Activated CD8-positive, alpha-beta memory T cell treated with anti-CD3 and anti-CD28 coated beads, Interleukin-2, amount 50 U/mL, for 48 hours (primary cell): ENCODE measurements around the gene HSDL2.
"Not testable (repeated sequence)": the region's sequence is repeated elsewhere in the genome, so short reads cannot be mapped to it uniquely, and the experiment has no call there.

Experiments used
- DNase-seq: peaks from one replicate; pipeline ENCODE4 v3.0.0-alpha.2; 2020

The HSDL2 gene

DNA sequence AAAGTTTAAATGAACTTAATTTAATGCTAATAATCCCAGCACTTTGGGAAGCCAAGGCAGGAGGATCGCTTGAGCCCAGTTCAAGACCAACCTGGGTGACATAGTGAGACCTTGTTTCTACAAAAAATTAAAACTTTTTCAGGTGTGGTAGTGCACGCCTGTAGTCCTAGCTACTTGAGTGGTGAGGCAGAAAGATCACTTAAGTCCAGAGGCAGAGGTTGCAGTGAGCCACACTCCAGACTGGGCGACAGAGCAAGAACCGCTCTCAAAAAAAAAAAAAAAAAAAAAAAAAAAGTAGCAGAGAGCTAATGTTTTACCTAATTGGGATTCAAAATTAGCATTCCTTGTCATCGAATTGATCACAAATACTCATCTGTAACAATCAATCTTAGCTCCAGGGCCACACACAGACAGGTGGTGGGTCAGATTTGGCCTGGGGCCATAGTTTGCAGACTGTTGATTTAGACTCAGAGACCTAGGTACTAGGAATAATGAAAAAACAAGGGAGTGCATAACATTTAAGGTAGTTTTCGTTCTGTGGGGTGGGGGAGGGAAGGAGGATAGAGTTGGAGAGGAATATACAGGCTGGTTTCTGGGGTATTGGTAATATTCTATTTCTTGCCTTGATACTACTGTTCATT is 21.4 kb downstream of the HSDL2 start:
- no peak for DNase-seq

DNA sequence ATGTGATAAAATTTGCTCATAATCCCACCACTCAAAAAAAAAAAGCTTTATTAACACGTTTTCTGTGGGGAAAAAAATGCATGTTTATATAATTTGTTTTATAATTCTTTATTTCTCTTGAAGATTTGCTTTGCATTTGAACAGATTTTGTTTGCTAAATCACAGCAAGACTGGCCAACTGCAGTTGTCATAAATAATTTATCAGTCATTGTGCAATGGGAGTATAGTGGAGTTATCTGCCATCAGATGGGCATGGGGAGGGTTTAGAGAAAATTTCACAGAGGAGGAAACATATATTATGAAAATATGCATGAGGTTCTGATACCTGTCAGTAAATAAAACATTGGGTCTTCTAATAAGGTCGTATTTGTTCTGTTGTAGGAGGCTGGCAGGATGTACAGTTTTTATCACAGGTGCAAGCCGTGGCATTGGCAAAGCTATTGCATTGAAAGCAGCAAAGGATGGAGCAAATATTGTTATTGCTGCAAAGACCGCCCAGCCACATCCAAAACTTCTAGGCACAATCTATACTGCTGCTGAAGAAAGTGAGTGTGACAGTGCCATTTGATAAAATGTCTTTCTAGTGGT is 23.8 kb downstream of the HSDL2 start:
- no peak for DNase-seq

DNA sequence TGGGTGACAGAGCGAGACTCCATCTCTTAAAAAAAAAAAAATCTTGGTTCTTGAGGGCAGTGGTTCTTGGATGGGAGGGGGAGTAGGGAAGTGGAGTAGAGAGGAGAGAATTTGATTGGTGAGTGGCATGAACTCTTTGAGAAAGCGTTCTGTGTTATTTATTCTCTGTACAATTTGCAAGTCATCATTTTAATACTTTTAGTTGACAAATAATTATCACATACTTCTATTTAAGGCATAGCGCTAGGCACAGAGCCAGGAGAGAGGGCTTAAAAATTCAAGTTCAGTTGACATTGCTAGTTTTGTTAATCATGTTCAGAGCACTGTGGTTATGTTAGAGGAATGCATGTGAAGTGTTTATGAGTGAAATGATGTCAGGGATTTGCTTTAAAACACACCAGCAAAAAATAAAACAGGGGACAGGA is 24.6 kb downstream of the HSDL2 start:
- no peak for DNase-seq

DNA sequence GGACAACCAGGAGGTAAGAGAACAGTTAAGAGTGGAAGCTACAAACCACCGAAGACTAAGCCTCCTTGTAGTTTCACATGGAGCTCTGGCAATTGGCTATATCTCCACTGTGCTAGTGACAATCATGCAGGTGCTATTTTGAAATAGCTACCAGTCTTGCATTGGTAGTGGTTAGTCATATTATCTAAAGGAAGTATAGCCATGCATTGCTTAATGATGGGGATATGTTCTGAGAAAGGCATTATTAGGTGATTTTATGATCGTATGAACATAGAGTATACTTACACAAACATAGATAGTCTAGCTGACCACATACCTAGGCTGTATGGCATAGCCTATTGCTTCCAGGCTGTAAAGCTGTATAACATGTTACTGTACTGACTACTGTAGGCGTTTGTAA is 28.4 kb downstream of the HSDL2 start:
- no peak for DNase-seq

DNA sequence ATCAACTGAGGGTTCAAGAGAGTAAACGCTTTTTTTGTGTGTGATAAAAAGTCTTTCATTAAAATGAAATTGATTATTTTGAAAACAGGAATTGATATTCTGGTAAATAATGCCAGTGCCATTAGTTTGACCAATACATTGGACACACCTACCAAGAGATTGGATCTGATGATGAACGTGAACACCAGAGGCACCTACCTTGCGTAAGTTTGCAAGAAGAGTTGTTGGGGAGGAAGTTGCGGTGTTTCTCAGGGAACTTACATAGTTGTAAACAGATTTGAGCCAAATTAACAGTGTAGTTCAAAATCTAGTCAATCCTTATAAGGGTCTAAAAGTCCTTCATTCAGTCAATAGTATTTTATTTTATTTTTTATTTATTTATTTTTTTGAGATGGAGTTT is 28.9 kb downstream of the HSDL2 start:
- DNase-seq: no peak

DNA sequence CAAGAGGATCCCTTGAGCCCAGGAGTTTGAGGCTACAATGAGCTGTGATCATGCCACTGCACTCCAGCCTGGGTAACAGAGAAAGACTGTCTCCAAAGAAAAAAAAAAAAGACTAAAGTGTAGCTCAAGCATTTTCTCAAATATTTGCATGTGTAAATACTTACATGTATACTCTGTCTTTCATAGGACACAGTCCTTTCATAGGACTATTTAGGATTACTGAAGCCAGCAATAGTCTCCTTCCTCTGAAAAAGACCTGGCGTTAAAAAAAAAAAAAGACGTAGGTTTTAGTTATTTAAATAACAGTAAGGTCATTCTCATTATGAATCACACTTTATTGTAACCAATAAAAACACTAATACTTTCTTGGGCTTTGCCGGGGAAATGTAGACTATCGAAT is 29.9 kb downstream of the HSDL2 start:
- DNase-seq: no peak

DNA sequence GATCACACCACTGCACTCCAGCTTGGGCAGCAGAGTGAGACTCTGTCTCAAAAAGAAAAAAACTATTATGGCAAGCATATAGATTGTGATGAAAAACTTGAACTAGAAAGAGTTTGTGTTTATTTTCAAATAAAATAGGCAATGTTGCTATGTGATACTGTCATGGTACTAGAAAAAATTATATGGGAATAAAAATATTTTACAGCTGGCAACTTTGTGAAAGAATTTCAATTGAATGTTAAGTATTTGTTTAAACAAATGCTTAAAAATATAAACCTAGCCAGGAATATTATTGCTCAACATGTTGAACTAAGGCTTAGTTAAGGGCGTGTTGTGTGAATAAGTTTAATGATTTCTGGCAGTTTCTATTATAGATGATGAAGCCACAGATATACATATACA is 31.7 kb downstream of the HSDL2 start:
- DNase-seq: no peak

DNA sequence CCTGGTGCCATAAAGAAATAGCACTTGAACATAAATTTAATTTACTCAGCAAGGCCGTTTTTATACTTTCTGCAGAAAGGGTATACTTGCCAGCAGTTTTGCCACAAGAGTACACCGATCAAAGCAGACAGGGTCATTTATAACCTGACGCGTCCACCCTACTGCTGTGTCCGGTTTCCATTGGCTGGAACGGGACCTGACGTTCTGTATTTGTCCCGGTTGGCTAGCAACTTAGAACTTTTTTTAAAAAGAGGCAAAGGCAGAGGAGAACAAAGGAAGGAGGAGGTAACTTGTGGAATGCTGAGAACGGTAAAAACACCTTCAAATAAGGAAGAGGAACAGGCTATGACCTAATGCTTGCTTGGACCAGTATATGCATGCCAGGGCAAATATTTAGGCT is 33.8 kb downstream of the HSDL2 start:
- not testable (repeated sequence) for DNase-seq

DNA sequence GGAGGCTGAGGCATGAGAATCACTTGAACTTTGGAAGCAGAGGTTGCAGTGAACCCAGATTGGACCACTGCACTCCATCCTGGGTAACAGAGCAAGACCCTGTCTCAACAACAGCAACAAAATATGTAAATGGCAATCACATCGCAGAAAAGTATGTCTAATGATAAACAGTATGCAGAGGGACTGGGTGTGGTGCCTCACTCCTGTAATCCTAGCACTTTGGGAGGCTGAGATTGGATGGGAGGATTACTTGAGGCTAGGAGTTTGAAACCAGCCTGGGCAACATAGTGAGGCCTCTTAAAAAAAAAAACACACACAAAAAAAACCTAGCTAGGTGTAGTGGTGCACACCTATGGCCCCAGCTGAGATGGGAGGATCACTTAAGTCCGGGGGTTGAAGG is 40.3 kb downstream of the HSDL2 start:
- DNase-seq: no peak

DNA sequence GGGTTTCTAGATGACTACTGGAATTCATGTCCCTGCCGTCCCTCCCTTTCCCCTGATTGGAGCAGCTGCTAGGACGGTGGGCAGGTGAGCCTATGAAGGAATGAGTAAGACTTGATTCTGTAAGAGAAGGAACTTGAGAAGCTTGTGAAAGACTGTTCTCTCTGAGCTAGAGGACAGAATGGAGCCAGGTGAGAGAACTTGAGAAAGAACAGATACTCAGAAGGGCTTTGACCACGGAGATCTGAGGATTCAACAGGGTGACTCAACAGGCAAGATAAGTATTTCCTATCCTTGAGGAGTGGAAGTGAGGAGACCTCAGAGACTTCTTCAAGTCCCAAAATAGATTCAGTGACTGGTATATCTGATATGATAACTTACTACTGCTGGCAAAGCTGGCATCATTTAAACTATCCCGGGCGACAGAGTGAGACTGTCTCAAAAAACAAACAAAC is 41.9 kb downstream of the HSDL2 start:
- no peak for DNase-seq

DNA sequence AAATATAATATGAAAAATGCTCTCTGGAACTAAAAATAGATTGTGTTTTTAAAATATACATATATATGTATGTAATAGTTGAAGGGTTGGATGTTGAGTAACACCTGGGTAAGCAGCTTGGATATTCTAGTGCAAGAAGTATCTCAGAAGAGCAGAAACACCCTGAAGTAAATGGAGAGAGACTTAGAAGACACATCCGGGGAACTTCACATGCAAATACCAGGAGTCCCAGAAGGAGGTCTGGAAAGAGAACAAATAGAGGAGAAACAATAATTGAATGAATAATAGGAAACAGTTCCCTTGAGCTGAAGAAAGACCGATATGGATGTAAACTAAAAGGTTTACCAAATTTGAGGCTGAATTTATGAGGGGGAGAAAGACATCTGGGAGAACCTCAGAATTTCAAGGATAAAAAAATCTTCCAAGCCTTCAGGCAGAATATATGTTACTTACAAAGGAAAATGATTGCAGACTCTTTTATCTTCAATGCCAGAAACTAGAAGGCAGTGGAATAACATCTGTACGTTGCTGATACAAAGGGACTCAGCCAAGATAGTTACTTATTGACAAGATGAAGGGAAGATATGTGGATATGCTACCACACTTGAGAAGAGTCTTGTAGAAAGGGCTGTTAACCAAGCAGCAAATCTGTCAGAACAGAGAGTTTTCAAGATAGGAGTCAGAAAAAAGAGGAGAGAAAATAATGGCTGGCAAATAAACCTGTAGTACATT is 42.7 kb downstream of the HSDL2 start:
- no peak for DNase-seq

DNA sequence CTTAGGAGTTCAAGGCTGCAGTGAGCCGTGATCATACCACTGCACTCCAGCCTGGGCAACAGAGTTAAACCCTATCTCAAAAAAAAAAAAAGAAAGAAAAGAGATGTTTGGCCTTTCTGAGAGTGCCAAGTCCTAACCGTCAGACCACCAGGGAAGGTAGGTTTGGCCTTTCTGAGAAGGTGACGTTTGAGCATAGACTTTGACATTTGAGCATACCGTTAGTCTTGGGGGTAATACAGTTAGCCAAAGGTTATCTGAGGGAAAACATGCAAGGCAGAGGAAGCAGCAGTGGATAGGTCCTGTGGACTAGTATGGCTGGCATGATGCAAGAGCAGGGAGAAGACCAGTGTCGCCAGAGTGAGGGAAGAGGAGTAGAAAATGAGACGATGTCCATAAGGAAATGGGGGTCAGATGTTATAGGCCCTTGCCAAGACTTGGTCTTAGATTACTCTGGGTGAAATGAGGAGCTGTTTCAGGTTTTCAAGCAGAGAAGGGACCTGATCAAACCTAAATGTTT is 50.2 kb downstream of the HSDL2 start:
- DNase-seq: no peak

DNA sequence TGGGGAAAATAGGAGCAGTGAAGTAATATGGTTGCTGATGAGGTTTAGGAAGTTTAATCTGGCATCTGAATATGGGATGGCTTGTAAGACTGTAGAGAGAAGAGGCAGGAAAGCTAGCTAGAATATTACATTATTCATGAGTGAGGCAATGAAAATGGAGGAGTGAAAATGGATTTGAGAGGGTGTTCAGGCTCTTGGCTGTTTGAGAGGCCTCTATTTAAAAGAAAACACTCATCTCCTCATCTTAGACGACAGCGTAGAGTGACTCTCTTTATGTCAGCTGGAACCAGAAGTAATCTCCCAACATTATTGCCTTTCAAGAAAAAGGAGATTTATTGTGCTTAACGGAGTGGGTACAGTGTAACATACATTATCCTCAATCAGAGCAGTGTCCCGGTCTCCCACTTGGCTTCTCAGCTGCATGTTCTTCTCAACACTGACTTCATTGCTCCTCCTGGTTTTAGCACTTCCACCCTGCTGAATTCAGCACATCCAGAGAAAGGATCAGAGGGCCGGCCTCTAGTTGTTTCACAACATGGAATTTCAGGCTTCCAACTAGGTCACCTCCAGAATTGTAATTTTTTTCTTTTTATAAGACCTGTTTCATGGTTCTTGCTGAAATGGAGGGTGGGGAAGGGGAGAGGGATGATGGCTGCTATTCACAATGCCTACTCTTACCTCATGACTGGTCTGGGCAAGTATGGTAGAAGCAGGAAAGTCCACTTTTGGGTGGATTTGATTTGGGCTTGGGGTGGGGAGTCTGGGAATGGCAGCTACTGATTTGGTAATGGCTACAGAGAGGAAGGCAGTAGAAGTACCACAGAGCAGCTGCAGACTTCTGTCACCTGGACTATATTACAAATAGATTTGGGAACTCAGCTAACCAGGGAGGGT is 53.8 kb downstream of the HSDL2 start:
- DNase-seq: no peak

DNA sequence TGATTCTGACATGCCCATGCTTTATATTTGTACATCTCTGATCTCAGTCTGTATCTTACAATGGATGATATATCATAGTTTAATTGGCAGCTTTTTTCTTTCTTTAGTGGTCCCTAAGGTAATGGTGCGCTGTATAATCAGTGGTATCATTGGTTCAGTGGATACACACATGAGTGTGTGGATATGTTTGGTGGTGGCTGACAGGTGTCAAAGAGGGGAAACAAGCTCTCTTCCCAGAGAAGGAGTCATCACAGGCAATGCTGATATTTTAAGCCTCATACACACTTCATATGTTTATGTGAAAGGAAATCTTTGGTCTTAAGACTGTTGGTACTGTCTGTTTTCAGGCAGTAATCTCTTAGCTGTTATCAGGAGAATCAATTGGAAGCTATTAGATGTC is 54.6 kb downstream of the HSDL2 start:
- DNase-seq: no peak

DNA sequence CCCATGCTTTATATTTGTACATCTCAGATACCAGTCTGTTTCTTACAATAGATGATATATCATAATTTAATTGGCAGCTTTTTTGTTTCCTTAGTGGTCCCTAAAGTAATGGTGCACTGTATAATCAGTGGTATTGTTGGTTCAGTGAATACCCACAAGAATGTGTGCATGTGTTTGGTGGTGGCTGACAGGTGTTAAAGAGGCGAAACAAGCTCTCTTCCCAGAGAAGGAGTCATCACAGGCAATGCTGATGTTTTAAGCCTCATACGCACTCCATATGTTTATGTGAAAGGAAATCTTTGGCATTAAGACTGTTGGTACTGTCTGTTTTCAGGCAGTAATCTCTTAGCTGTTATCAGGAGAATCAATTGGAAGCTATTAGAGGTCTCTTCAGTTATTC is 57.5 kb downstream of the HSDL2 start:
- no peak for DNase-seq

DNA sequence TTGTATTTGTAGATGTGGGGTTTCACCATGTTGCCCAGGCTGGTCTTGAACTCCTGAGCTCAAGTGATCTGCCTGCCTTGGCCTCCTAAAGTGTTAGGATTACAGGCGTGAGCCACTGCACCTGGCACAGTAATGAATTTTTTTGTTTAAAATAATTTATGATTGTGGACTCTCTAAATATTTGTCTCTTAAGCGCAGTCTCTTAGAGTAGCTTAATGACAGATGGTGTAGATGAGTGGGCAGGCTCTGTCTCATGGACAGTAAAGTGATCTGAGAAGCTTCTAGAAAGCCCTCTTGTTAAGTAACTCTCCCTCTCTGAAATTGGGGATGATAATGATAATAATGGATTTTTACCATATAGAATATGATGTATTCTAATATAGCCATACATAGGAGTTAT is 59.3 kb downstream of the HSDL2 start:
- no peak for DNase-seq

DNA sequence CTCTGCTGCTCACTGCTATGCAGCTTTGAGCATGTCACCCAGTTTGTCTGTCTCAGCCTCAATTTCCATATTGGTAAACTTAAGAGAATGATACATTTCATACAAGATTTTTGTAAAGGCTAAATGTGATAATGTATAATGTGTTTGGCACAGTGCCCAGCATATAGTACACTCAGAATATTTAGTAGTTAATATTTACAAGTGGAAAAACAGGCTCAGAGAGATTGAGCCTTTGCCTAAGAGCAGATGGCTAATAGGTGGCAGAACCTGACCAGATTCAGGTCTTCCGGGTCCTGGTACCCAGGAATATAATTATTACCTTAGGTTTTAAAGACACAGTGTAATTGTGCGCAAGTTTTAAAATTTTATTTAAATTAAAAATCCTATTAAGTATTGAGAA is 59.9 kb downstream of the HSDL2 start:
- DNase-seq: no peak

DNA sequence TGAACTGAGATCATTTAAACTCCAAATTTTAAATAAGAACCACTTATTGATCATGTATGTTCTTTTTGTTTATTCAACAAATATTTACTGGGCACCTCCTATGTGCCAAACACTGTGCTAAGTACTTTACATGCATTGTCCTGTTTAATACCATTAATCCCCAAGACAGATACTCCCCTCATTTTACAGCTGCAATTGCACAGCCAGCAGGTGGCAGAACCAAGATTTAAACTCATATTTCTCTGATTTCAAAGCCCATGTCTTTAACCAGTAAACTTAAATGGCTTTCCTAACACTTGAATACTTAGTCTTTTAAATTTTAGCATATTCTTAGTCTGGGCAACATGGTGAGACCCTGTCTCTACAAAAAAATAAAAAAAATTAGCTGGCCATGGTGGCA is 63.3 kb downstream of the HSDL2 start:
- no peak for DNase-seq

DNA sequence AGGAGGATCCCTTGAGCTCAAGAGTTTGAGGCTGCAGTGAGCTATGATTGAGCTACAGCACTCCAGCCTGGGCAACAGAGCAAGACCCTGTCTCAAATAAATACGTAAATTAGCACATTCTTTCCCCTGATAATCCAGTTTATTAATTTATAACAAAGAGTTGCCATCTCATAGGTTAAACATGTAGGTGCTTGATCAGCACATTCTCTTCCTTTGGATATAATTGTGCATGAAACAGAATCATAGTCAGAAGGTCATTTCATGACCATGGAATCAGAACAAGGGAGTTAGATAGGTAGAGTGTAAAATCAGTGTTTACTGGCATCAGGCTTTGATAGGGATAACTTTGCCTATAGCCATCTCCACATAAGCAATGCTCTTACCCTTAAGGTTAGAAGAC is 63.7 kb downstream of the HSDL2 start:
- DNase-seq: no peak

DNA sequence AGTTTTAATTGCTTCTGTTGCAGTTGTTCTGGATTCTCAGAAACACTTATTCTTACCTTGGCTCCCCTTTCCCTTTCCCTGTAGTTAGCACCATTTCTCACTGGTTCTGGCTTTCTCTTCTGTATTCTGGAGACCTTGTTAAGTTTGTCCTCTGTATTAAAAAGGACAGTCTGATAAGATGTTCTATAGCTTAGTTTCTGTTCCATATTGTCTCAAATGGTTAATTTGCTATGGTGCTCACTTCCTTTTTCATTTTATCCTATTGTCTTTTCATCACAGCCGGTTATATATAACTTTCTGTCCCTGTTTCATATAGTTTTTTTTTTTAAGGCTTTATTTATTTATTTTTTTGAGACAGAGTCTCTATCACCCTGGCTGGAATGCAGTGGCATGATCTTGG is 65.3 kb downstream of the HSDL2 start:
- DNase-seq: no peak

DNA sequence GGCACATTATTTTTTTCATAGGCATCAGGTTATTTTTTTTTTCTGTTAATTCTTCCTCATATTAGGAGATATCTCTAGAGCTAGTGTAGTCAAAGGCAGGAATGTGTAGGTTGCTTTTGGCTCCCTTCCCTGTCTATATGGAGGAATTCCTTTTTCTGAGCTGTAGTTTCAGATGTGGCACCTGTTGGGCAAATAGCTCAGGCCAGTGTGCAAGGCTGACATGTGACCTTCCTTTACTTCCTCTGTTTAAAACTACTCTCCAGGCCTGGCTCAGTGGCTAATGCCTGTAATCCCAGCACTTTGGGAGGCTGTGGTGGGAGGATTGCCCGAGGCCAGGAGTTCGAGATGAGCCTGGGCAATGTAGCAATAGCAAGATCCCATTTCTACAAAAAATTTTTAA is 66.2 kb downstream of the HSDL2 start:
- no peak for DNase-seq

DNA sequence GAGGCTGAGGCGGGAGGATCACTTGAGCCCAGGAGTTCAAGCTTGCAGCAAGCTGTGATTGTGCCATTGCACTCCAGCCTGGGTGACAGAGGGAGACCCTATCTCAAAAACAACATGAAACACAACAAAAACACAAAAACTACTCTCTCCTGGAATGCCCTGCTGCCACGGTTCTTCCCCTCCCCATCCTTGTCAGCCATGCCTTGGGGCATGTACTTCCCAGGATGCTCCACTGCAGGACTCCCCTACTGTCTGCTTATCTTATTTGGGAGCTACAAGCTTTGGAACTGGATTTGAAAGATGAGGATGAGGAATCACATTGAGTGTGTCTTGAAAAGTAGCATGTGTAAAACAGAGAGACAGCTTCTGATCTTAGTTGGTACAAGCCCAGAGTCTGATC is 66.6 kb downstream of the HSDL2 start:
- DNase-seq: no peak

DNA sequence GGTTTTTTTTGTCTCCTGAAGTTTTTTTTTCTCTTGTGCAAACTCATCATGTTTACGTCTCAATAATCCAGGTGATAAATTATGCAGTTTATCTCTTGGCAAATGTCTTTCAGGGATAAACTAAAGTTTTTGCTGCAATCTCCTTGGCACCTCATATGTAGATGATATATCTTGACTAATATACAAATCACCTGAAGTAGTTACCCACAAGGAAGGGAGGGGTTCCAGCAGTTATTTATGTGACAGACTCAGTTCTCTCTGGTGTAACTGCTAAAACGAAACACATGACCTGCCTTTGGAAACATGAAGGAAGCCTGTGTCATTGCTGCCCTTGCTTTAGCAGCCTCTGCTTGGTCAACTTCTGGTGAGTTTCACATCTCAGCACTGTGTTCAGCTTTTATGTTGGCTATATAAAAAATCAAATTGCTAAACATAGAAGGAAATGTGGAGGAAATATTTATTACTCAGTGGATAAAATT is 67.4 kb downstream of the HSDL2 start:
- DNase-seq: no peak
